Activated CD4-positive, alpha-beta T cell treated with anti-CD3 and anti-CD28 coated beads, Interleukin-2, amount 10 ng/mL, durations not matched to agents 24 days and 14 days (primary cell): ENCODE data around the gene SRSF8. TPM values are rescaled to one million over a fixed set of nuclear protein-coding genes. Genes with fewer than 3 reads are reported as not detected.

Experiments
- DNase-seq: peaks from one replicate; pipeline ENCODE4 v3.0.0; 2022
- H3K27ac Mint-ChIP-seq: one replicate; pipeline ENCODE4 v1.8.0; 2022; ENCODE audit warnings: mild to moderate bottlenecking, mixed read lengths
- H3K27me3 Mint-ChIP-seq: one replicate; pipeline ENCODE4 v1.8.0; 2022; ENCODE audit warnings: mixed read lengths
- H3K36me3 Mint-ChIP-seq: one replicate; pipeline ENCODE4 v1.8.0; 2022; ENCODE audit warnings: low read depth, mild to moderate bottlenecking, mixed read lengths
- H3K4me1 Mint-ChIP-seq: one replicate; pipeline ENCODE4 v1.8.0; 2021; ENCODE audit warnings: mixed read lengths
- H3K4me3 Mint-ChIP-seq: one replicate; pipeline ENCODE4 v1.8.0; 2022; ENCODE audit warnings: mild to moderate bottlenecking, moderate library complexity, mixed read lengths
- H3K9me3 Mint-ChIP-seq: one replicate; pipeline ENCODE4 v1.8.0; 2021; ENCODE audit warnings: mixed read lengths
- intact Hi-C: fragments of 100-400 bp; cut with micrococcal nuclease; formaldehyde crosslinking; loops from one replicate; pipeline ENCODE4 v1.15.1; 2023
- total RNA-seq: library from RNA; stranded (reverse); gene quantifications from 2 replicates; pipeline ENCODE4 v1.2.3, GENCODE V29; 2022

SRSF8 gene
- total RNA-seq, 1 donor from 2014 or later: 46.0 TPM

GRCh38 chr11:95054356-95054755, 12.4 kb upstream of the SRSF8 start:
- no peak overlapping the region for H3K27ac Mint-ChIP-seq
- H3K9me3 Mint-ChIP-seq: no peaks in the 10 kb centered on the region
- intact Hi-C loops: no loop called here
- H3K27me3 Mint-ChIP-seq: peaks cover 42% of the 10 kb centered on the region
- H3K4me3 Mint-ChIP-seq: no peak overlapping the region
- H3K4me1 Mint-ChIP-seq: no peaks in the 10 kb centered on the region
- DNase-seq: peak; percentile 35
- H3K36me3 Mint-ChIP-seq: no peaks in the 10 kb centered on the region

GRCh38 chr11:95055283-95055897, 11.3 kb upstream of the SRSF8 start:
- no peaks in the 10 kb centered on the region for H3K4me1 Mint-ChIP-seq
- no peaks in the 10 kb centered on the region for H3K9me3 Mint-ChIP-seq
- DNase-seq: peak; percentile 44
- H3K36me3 Mint-ChIP-seq: no peaks in the 10 kb centered on the region
- H3K4me3 Mint-ChIP-seq: no peak overlapping the region
- peaks cover 48% of the 10 kb centered on the region for H3K27me3 Mint-ChIP-seq
- no peak overlapping the region for H3K27ac Mint-ChIP-seq
- intact Hi-C loops: no loop called here

- no peaks in the 10 kb centered on the region for H3K4me1 Mint-ChIP-seq
- intact Hi-C loops: no loop called here
- no peak overlapping the region for H3K4me3 Mint-ChIP-seq
- no peaks in the 10 kb centered on the region for H3K9me3 Mint-ChIP-seq
- H3K36me3 Mint-ChIP-seq: no peaks in the 10 kb centered on the region
- no peak overlapping the region for H3K27ac Mint-ChIP-seq
- H3K27me3 Mint-ChIP-seq: peaks cover 61% of the 10 kb centered on the region
- peak; percentile 33 for DNase-seq
These were observed 8.8 kb upstream of the SRSF8 start for GRCh38 chr11:95057959-95058358.

GRCh38 chr11:95058621-95059020, 8.1 kb upstream of the SRSF8 start:
- no peaks in the 10 kb centered on the region for H3K9me3 Mint-ChIP-seq
- H3K27ac Mint-ChIP-seq: no peak overlapping the region
- peaks cover 57% of the 10 kb centered on the region for H3K27me3 Mint-ChIP-seq
- H3K4me3 Mint-ChIP-seq: no peak overlapping the region
- H3K36me3 Mint-ChIP-seq: no peaks in the 10 kb centered on the region
- intact Hi-C loops: no loop called here
- DNase-seq: peak; percentile 14
- no peaks in the 10 kb centered on the region for H3K4me1 Mint-ChIP-seq

- intact Hi-C loops: no loop called here
- Mint-ChIP-seq H3K36me3 (no peaks in the 10 kb centered on the region), H3K27ac (no peak overlapping the region), H3K4me3 (no peak overlapping the region), H3K4me1 (no peaks in the 10 kb centered on the region), H3K27me3 (peaks cover 56% of the 10 kb centered on the region), H3K9me3 (no peaks in the 10 kb centered on the region)
- peak; percentile 23 for DNase-seq
These were observed 7.7 kb upstream of the SRSF8 start for GRCh38 chr11:95059046-95059445.

GRCh38 chr11:95065336-95065735, 1.4 kb upstream of the SRSF8 start:
- H3K36me3 Mint-ChIP-seq: peaks cover 7% of the 10 kb centered on the region
- H3K9me3 Mint-ChIP-seq: no peaks in the 10 kb centered on the region
- H3K27ac Mint-ChIP-seq: no peak overlapping the region
- intact Hi-C loops: loop anchor here (5.0 kb wide), 4 partner anchors 188 to 652 kb away; partner anchors contain the start of gene FUT4
- H3K27me3 Mint-ChIP-seq: peaks cover 30% of the 10 kb centered on the region
- H3K4me1 Mint-ChIP-seq: peaks cover 11% of the 10 kb centered on the region
- DNase-seq: peak; percentile 54
- H3K4me3 Mint-ChIP-seq: no peak overlapping the region

- H3K4me3 Mint-ChIP-seq: peak overlapping the region; percentile 98
These were observed 521 bp downstream of the SRSF8 start for GRCh38 chr11:95067039-95067840.

GRCh38 chr11:95067841-95068219, 1.1 kb downstream of the SRSF8 start:
- H3K9me3 Mint-ChIP-seq: no peaks in the 10 kb centered on the region
- no peak for DNase-seq
- peak overlapping the region; percentile 98 for H3K27ac Mint-ChIP-seq
- intact Hi-C loops: loop anchor here (1.0 to 5.0 kb wide), 11 partner anchors 16 to 939 kb away; partner anchors contain the start of genes CWC15, ENDOD1, FAM76B and FUT4
- H3K36me3 Mint-ChIP-seq: peaks cover 18% of the 10 kb centered on the region
- H3K27me3 Mint-ChIP-seq: peaks cover 12% of the 10 kb centered on the region
- H3K4me3 Mint-ChIP-seq: peak overlapping the region; percentile 98
- H3K4me1 Mint-ChIP-seq: peaks cover 18% of the 10 kb centered on the region

More at GRCh38 chr11:95067039-95067840, 521 bp downstream of the SRSF8 start:
- Mint-ChIP-seq H3K9me3 (no peaks in the 10 kb centered on the region), H3K27ac (peak overlapping the region; percentile 98), H3K36me3 (peaks cover 14% of the 10 kb centered on the region), H3K4me1 (peaks cover 18% of the 10 kb centered on the region), H3K27me3 (peaks cover 18% of the 10 kb centered on the region)
- DNase-seq: peak; percentile 93
- intact Hi-C loops: loop anchor here (1.0 to 5.0 kb wide), 5 partner anchors 164 to 650 kb away; partner anchors contain the start of genes FUT4 and SESN3

- Mint-ChIP-seq H3K27ac (peak overlapping the region; percentile 98), H3K4me3 (peak overlapping the region; percentile 98), H3K36me3 (peaks cover 21% of the 10 kb centered on the region), H3K9me3 (no peaks in the 10 kb centered on the region), H3K27me3 (peaks cover 9% of the 10 kb centered on the region), H3K4me1 (peaks cover 18% of the 10 kb centered on the region)
- intact Hi-C loops: loop anchor here (1.0 to 5.0 kb wide), 10 partner anchors 16 to 940 kb away; partner anchors contain the start of genes CWC15, ENDOD1, FAM76B and FUT4
- DNase-seq: peak; percentile 92
These were observed 1.8 kb downstream of the SRSF8 start for GRCh38 chr11:95068549-95068948.

- no peaks in the 10 kb centered on the region for H3K9me3 Mint-ChIP-seq
- H3K4me1 Mint-ChIP-seq: peaks cover 18% of the 10 kb centered on the region
- H3K4me3 Mint-ChIP-seq: peak overlapping the region; percentile 9
- intact Hi-C loops: no loop called here
- peaks cover 23% of the 10 kb centered on the region for H3K36me3 Mint-ChIP-seq
- peak; percentile 48 for DNase-seq
- no peak overlapping the region for H3K27ac Mint-ChIP-seq
- H3K27me3 Mint-ChIP-seq: peaks cover 1% of the 10 kb centered on the region
These were observed 3.8 kb downstream of the SRSF8 start for GRCh38 chr11:95070471-95070870.

GRCh38 chr11:95072948-95073347, 6.2 kb downstream of the SRSF8 start:
- Mint-ChIP-seq H3K36me3 (peaks cover 23% of the 10 kb centered on the region), H3K4me1 (peaks cover 24% of the 10 kb centered on the region), H3K4me3 (no peak overlapping the region), H3K27me3 (no peaks in the 10 kb centered on the region), H3K9me3 (no peaks in the 10 kb centered on the region), H3K27ac (no peak overlapping the region)
- intact Hi-C loops: no loop called here
- no peak for DNase-seq

- no peak overlapping the region for H3K27ac Mint-ChIP-seq
- H3K4me3 Mint-ChIP-seq: no peak overlapping the region
- intact Hi-C loops: no loop called here
- peaks cover 17% of the 10 kb centered on the region for H3K36me3 Mint-ChIP-seq
- H3K4me1 Mint-ChIP-seq: peaks cover 23% of the 10 kb centered on the region
- H3K27me3 Mint-ChIP-seq: no peaks in the 10 kb centered on the region
- no peak for DNase-seq
- H3K9me3 Mint-ChIP-seq: no peaks in the 10 kb centered on the region
These were observed 8.3 kb downstream of the SRSF8 start for GRCh38 chr11:95074792-95075563.

- DNase-seq: no peak
- H3K4me3 Mint-ChIP-seq: no peak overlapping the region
- no peaks in the 10 kb centered on the region for H3K27me3 Mint-ChIP-seq
- peaks cover 18% of the 10 kb centered on the region for H3K4me1 Mint-ChIP-seq
- intact Hi-C loops: no loop called here
- H3K36me3 Mint-ChIP-seq: peaks cover 10% of the 10 kb centered on the region
- H3K27ac Mint-ChIP-seq: no peak overlapping the region
- H3K9me3 Mint-ChIP-seq: no peaks in the 10 kb centered on the region
These were observed 9.7 kb downstream of the SRSF8 start for GRCh38 chr11:95076416-95076815.
